A549 (cell line): ENCODE data around the gene PLPP6. TPM values are rescaled to one million over a fixed set of nuclear protein-coding genes. Genes with fewer than 3 reads are reported as not detected.

Experiments used
- ATAC-seq, 2 experiments: fragments of 200-7000 bp in 1 of 2; fragments of >200 bp in 1 of 2; cut with Nextera tagmentation in 1 of 2; cut with Tn5 transposase in 1 of 2; 3 replicates each; pipeline versions ENCODE4 v1.8.0 to v1.9.1; 2018 to 2020; ENCODE audit warnings: mild to moderate bottlenecking in 1 of 2, moderate library complexity in 1 of 2
- CTCF ChIA-PET: fragments of 300-600 bp; sonication (Branson Sonifier 250); formaldehyde crosslinking; extraction: SDS; loops from one replicate; lab custom pipeline; 2021; ENCODE audit warnings: antibody characterized with exemption, inconsistent platforms; lab: Yijun Ruan, JAX
- POLR2A ChIA-PET: fragments of 350-600 bp; formaldehyde crosslinking; extraction: SDS; loops from one replicate; lab custom pipeline; 2021; ENCODE audit warnings: antibody characterized with exemption, inconsistent platforms; lab: Yijun Ruan, JAX
- DNase-seq, 2 experiments: peaks; one replicate each; pipeline versions ENCODE4 v3.0.0 to v3.0.0-alpha.2; 2011 to 2016; ENCODE audit warnings: low read depth in 1 of 2, low spot score in 1 of 2
- FAIRE-seq: peaks from 2 replicates; lab custom pipeline; 2011; peaks lifted over from hg19 to GRCh38; lab: Jason Lieb, UNC
- H3K27ac ChIP-seq, 2 experiments: fragments of >200 bp; sonication (Bioruptor Twin); formaldehyde crosslinking; 3 replicates each; pipeline ENCODE4 v1.5.1; 2016 to 2017
- H3K4me1 ChIP-seq: fragments of >200 bp; sonication (Bioruptor Twin); formaldehyde crosslinking; 3 replicates; pipeline ENCODE4 v1.6.1; 2016
- H3K4me2 ChIP-seq: fragments of >200 bp; sonication (Bioruptor Twin); formaldehyde crosslinking; 3 replicates; pipeline ENCODE4 v1.6.1; 2016
- H3K4me3 ChIP-seq: fragments of >200 bp; sonication (Bioruptor Twin); formaldehyde crosslinking; 3 replicates; pipeline ENCODE4 v1.5.1; 2016
- H3K9me3 ChIP-seq: fragments of >200 bp; sonication (Bioruptor Twin); formaldehyde crosslinking; 3 replicates; pipeline ENCODE4 v1.6.1; 2016
- FOXS1 ChIP-seq: fragments of 250-450 bp; sonication (Bioruptor Pico); IDR thresholded peaks from 2 replicates; pipeline ENCODE4 v1.5.0; 2020; ENCODE audit warnings: mild to moderate bottlenecking, moderate library complexity
- MAFK ChIP-seq: fragments of 450-650 bp; IDR thresholded peaks from 2 replicates; pipeline ENCODE4 v1.6.1; 2014; ENCODE audit not compliant: partially characterized antibody
- WGBS: methylation state at CpG from one replicate; pipeline ENCODE4 v1.1.6; 2017; ENCODE audit errors: missing lambda C conversion rate; 5-methylcytosine and 5-hydroxymethylcytosine counted together
- polyA plus RNA-seq, 4 experiments: library from polyadenylated mRNA; depleted of rRNA in 3 of 4; stranded (reverse); fragments of >200 nt; fragmentation: RNase III in 1 of 4; extraction: RNeasy Plus Mini Kit Qiagen cat#74134 plus additional on column Dnase treatment in 1 of 4; gene quantifications; 2 replicates in 3 of 4; 3 replicates in 1 of 4; pipeline ENCODE4 v1.2.3, GENCODE V29; 2011 to 2017

Gene PLPP6
- polyA plus RNA-seq, 2 of the 4 experiments (the other 2 are of a cell fraction) = 11.2 to 13.5 TPM

DNA sequence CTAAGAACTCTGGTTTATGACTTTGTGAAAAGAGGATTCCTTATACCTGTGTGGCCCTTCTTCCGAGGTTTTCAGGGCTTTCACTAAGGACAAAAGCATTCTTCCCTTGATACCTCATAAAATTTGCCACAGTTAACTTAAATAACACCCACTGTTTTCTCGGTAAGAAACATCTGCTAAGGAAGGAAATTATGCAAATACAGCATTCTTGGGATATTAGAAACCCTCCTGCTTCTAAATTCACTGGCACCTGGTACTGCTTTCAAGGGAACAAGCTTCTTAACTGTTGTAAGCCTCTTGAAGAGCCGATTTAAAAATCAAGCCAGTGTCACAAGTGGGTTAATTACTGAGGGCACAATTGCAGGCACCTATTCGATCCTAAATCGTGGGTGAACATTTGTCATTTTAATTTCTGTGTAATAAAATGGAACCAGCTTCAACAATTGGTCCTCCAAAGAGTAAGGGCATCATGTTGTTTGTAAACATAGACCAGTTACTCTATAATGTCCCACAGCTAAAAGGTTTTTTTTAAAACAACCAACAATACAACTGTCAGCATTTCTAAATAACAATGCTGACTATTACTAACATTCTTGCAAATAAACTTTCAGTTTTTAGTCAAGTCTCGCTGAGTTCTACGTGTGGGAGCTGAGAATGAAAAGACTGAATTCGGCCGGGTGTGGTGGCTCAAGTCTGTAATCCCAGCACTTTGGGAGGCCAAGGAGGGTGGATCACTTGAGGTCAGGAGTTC is 52.3 kb downstream of the PLPP6 start:
- no peak for DNase-seq
- no peak overlapping the region for H3K4me2 ChIP-seq
- TF ChIP-seq MAFK = peak; percentile 9
- TF ChIP-seq FOXS1 (CRISPR knock-in tag) = no peak
- H3K27ac ChIP-seq = no peak overlapping the region
- FAIRE-seq = no peak
- no peak for ATAC-seq
- CTCF ChIA-PET = interaction anchor here (0.6 to 2.8 kb wide), 4 partner anchors 10 to 51 kb away, joined by 3 to 7 read pairs (median 3); no protein-coding TSS in a partner anchor
- WGBS = 95% methylated on average over 9 of the region's 9 CpGs
- POLR2A ChIA-PET = no interaction called here
- H3K4me3 ChIP-seq = no peak overlapping the region
- H3K9me3 ChIP-seq = no peaks in the 10 kb centered on the region
- H3K4me1 ChIP-seq = no peaks in the 10 kb centered on the region

Other genes starting within 250 kb of the PLPP6 start
- gene SLC1A1, start 171.8 kb upstream of the PLPP6 start, polyA plus RNA-seq (2011; rRNA removed) = 1.3 and 2.0 TPM in 2 replicates
- gene SLC1A1, start 171.8 kb upstream of the PLPP6 start, polyA plus RNA-seq (2017; fragmentation: RNase III; extraction: RNeasy Plus Mini Kit Qiagen cat#74134 plus additional on column Dnase treatment) = 0.63 to 0.82 TPM (median 0.66 TPM) in 3 replicates
- gene SPATA6L, start 4.2 kb downstream of the PLPP6 start, polyA plus RNA-seq (2011; rRNA removed) = 5.9 and 6.6 TPM in 2 replicates
- gene SPATA6L, start 4.2 kb downstream of the PLPP6 start, polyA plus RNA-seq (2017; fragmentation: RNase III; extraction: RNeasy Plus Mini Kit Qiagen cat#74134 plus additional on column Dnase treatment) = 0.99 to 1.6 TPM (median 1.2 TPM) in 3 replicates
- gene CDC37L1, start 17.3 kb downstream of the PLPP6 start, polyA plus RNA-seq (2011; rRNA removed) = 10.4 and 16.2 TPM in 2 replicates
- 9.5 to 10.5 TPM (median 9.7 TPM) in 3 replicates for gene CDC37L1, start 17.3 kb downstream of the PLPP6 start, polyA plus RNA-seq (2017; fragmentation: RNase III; extraction: RNeasy Plus Mini Kit Qiagen cat#74134 plus additional on column Dnase treatment)
- gene AK3, start 78.9 kb downstream of the PLPP6 start, polyA plus RNA-seq (2011; rRNA removed) = 70.4 and 83.0 TPM in 2 replicates
- 42.6 to 51.0 TPM (median 49.0 TPM) in 3 replicates for gene AK3, start 78.9 kb downstream of the PLPP6 start, polyA plus RNA-seq (2017; fragmentation: RNase III; extraction: RNeasy Plus Mini Kit Qiagen cat#74134 plus additional on column Dnase treatment)
- gene RCL1, start 130.7 kb downstream of the PLPP6 start, polyA plus RNA-seq (2011; rRNA removed) = 25.5 and 26.7 TPM in 2 replicates
- gene RCL1, start 130.7 kb downstream of the PLPP6 start, polyA plus RNA-seq (2017; fragmentation: RNase III; extraction: RNeasy Plus Mini Kit Qiagen cat#74134 plus additional on column Dnase treatment) = 27.5 to 30.0 TPM (median 29.4 TPM) in 3 replicates